ENCODE results near the gene PCNX1.
"Not testable (repeated sequence)": the region's sequence is repeated elsewhere in the genome, so short reads cannot be mapped to it uniquely, and the experiment has no call there.

PCNX1 gene

GRCh38 chr14:71094722-71095121 is 187.5 kb downstream of the PCNX1 start:
- ATAC-seq, result no peak

- no peak for ATAC-seq
Measured at GRCh38 chr14:71096947-71097346, 189.7 kb downstream of the PCNX1 start.

DNA sequence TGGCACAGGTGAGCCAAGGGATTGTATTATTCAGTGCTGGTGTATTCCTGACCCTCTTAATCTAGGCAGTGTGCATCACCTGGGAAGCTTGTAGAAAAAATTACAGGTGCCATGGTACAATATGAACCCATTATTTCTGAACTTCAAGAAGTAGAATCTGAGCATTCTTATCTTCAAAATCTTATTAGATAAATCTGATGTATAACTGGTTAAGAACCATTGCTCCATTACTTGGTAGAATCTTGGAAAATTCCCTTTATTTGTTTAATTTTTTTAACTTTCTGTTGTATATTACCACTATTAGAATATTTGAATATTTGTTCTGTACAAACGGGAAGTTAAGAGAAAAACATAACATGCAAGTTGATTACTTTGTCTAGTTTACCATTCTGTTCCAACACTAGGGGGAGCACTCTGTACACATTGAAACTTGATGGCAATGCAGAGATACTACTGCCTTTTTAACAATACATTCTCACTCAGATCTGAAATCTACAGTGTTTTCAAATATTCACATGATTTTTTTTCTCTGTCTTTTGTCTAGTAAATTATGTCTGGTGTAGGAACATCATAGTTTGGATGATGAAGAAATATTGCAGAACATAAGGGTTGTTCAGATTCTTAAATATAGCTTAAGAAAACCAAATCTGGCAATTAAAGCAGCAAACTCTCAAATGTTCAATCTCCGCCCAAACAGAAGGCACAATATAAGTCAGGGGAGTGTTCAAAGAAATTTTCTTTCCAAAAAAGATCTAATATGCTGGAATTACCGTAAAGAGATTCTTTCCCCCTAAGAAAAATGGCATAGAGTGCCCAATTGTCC is 196.6 kb downstream of the PCNX1 start:
- ATAC-seq, result no peak

DNA sequence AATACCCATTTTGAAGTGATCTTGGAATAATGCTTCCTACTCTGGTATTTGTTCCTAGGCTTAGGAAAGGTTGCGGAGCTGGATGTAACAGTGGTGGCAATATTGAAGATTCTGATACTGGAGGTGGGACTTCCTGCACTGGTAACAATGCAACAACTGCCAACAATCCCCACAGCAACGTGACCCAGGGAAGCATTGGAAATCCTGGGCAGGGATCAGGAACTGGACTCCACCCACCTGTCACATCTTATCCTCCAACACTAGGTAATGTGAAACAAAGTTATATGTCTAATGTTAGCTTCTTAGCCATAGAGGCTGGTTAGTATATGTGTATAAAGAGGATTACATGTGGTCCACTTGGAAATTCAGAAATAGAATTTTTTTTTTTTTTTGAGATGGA is 197.9 kb downstream of the PCNX1 start:
- no peak for ATAC-seq

GRCh38 chr14:71107921-71108320 is 200.7 kb downstream of the PCNX1 start:
- ATAC-seq, result no peak

- no peak for ATAC-seq
Measured at GRCh38 chr14:71108398-71109119, 201.3 kb downstream of the PCNX1 start.

GRCh38 chr14:71113376-71113775 is 206.1 kb downstream of the PCNX1 start:
- ATAC-seq, result no peak

DNA sequence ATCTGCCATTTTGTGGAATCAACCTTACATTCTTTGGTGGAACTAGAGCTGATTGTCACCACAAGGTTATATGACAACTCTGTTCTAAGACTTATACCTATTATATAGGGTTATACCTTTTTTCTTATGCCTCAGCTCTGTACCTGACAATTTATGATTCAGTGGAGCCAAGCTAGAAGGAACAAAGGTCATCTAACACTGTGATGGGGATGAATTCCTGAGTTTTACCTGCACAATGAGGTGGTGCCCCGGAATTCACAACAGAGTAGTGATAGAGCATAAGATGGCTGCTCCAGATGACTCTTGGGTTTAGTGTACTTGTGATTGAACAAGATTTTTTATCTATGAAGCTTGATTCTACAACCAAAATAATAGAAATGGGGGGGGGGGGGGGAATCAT is 207.3 kb downstream of the PCNX1 start:
- ATAC-seq, result no peak

- no peak for ATAC-seq
Measured at GRCh38 chr14:71115306-71115705, 208.0 kb downstream of the PCNX1 start.

GRCh38 chr14:71115821-71116567 is 208.7 kb downstream of the PCNX1 start:
- ATAC-seq, result no peak

GRCh38 chr14:71116568-71117122 is 209.4 kb downstream of the PCNX1 start:
- ATAC-seq, result no peak

GRCh38 chr14:71117839-71118743 is 210.8 kb downstream of the PCNX1 start:
- ATAC-seq, result peak in 1 of 2 donors; percentile 11

DNA sequence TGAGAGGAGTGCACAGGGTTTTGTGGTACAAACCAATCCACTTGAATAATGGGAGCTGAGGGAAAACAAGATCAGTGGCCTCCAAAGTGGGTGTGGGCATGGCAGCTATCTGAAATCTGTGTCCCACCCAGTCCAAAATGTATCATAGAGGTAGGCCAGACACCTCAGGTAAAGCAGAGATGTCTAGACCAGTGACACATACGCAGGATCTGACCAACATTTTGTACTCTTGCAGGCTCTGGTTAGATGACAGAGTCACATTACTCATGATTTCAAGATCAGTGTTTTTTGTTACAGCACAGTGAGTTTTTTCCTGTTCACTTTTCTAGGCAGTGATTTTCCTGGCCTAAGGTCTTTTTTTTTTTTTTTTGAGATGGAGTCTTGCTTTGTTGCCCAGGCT is 211.8 kb downstream of the PCNX1 start:
- peak; percentile 94 to 95 for ATAC-seq

- no peak for ATAC-seq
Measured at GRCh38 chr14:71119832-71120231, 212.6 kb downstream of the PCNX1 start.

GRCh38 chr14:71121001-71121400 is 213.7 kb downstream of the PCNX1 start:
- ATAC-seq, result no peak

DNA sequence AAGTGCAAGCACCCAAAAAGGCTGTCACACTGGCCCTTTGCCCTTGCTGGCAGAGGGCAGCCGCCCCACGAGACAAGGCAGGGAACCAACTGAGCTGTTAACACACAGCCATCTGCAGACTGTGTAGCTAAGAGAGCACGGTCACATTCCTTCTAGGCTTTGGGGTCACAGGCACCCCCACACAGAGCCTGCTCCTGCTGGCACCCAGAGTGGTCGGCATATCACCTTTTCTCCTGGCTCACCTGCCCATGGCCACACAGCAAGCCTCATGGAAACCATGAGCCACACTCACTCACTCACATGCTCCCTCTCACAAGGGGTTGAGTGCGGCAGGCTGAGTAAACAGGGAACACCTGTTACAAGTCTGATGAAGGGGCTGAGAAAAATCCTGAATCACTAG is 214.5 kb downstream of the PCNX1 start:
- no peak for ATAC-seq

- ATAC-seq, result no peak
Measured at GRCh38 chr14:71122866-71123565, 215.8 kb downstream of the PCNX1 start.

DNA sequence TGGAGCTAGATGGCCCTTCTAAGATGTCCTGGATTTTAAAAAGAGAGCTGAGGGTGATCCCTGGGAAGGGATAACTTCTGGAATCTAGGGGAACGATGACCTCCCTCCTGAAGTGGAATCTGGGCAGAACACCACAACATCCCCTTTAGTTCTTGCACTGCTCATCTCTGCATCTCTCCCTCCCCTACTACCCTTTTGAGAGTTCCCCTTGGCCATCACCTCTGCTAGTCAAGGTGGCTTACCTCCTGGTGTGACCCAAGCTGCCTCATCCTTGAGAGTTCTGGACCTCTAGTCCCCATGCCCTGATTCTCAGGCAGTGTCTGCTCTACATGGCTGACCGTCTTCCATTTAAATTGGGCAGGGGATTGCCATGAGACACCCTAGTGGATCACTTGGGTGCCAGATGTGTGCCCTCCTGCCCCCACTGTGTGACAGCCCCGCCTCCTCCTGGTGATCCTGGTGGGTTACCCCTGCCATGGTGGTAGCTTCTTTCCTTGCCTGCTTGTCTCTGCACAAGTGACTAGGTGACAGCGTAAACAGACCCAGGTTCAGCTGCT is 216.4 kb downstream of the PCNX1 start:
- no peak for ATAC-seq

GRCh38 chr14:71129716-71130490 is 222.6 kb downstream of the PCNX1 start:
- not testable (repeated sequence) for ATAC-seq

GRCh38 chr14:71130491-71131179 is 223.4 kb downstream of the PCNX1 start:
- peak; percentile 17 to 27 for ATAC-seq
